Measurements from ENCODE around the gene SSBP2. TPM values are rescaled to one million over a fixed set of nuclear protein-coding genes. Genes with fewer than 3 reads are reported as not detected.
"Not testable (repeated sequence)": the region's sequence is repeated elsewhere in the genome, so short reads cannot be mapped to it uniquely, and the experiment has no call there.

The SSBP2 gene
- polyA plus RNA-seq, 3 donors = 12.5 to 36.6 (median 22.2) TPM

GRCh38 chr5:81519217-81519905, 231.5 kb downstream of the SSBP2 start:
- 92 to 97% (median 94%) methylated on average over 2 of the region's 2 CpGs for WGBS, 3 donors
- H3K27ac ChIP-seq (ENCODE audit: low read depth, low read length) = no peak overlapping the region

GRCh38 chr5:81517462-81517861, 233.4 kb downstream of the SSBP2 start:
- no peak overlapping the region for H3K27ac ChIP-seq (ENCODE audit: low read depth, low read length)

DNA sequence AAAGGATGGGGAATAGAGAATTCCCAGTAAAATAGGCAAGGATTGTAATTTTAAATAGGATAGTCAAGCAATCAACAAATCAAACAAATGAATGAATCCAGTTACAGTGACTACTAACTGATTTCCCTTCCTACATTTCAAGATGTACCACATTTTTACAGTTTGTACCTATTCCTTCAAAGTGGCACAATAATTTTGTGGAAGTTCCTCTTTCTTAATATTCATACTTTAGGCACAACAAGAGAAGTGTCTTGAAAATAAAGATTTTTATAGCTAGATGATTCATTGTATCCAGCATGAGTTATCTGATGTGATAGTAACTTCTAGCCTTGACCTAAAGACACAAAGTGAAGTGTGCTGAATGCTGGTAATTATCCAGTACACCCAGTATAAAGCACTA, 234.8 kb downstream of the SSBP2 start:
- H3K27ac ChIP-seq (ENCODE audit: low read depth, low read length) = no peak overlapping the region

DNA sequence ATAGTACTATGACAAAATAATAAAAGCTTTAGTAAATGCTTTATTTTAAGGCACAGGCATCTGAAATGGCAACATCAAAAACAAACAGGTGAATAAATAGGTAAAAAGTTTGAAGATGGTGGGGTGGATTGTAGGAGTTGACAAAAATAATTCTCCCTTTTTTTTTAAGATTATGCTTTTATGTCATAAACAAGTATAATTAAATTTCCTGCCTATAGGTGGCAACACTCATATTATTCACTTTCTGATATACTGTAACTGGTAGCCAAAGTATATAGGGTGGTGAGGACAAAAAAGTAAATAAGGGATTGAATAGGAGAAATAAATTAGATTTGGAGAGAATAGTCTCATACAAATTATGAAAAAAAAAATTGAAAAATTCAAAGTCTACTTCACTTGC, 236.9 kb downstream of the SSBP2 start:
- H3K27ac ChIP-seq (ENCODE audit: low read depth, low read length) = no peak overlapping the region

- WGBS, 3 donors = 82 to 98% (median 94%) methylated on average over 2 of the region's 2 CpGs
- no peak overlapping the region for H3K27ac ChIP-seq (ENCODE audit: low read depth, low read length)
These were observed 237.4 kb downstream of the SSBP2 start for GRCh38 chr5:81513473-81513872.

- H3K27ac ChIP-seq (ENCODE audit: low read depth, low read length) = no peak overlapping the region
- 19 to 28% (median 23%) methylated on average over 2 of the region's 2 CpGs for WGBS, 3 donors
These were observed 243.9 kb downstream of the SSBP2 start for GRCh38 chr5:81506900-81507588.

DNA sequence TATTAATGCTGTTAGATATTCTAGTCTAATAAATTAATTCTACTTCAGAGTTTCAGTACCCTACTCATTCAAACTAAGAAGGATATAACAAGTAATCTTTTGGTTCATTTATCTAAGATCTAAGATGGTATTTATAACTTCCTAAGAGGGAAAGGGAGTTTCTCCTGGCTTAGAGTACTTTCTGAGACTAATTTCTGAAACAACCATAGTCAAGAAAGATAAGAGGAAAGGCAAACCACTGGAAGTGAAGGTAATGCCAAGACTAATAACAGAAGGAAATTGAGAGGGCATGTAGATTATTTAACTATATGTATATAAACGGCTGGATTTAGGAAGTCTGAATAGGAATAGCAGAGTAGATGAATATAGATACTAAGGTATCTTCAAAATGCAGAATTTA, 244.5 kb downstream of the SSBP2 start:
- WGBS, 3 donors = 20 to 30% (median 23%) methylated on average over 1 of the region's 1 CpG
- H3K27ac ChIP-seq (ENCODE audit: low read depth, low read length) = no peak overlapping the region

GRCh38 chr5:81505672-81506071, 245.2 kb downstream of the SSBP2 start:
- no peak overlapping the region for H3K27ac ChIP-seq (ENCODE audit: low read depth, low read length)
- WGBS, 3 donors = 13 to 48% (median 26%) methylated on average over 1 of the region's 1 CpG

GRCh38 chr5:81503602-81504001, 247.3 kb downstream of the SSBP2 start:
- H3K27ac ChIP-seq (ENCODE audit: low read depth, low read length) = not testable (repeated sequence)

- H3K27ac ChIP-seq (ENCODE audit: low read depth, low read length) = no peak overlapping the region
- WGBS, 3 donors = 74 to 91% (median 87%) methylated on average over 3 of the region's 3 CpGs
These were observed 255.6 kb downstream of the SSBP2 start for GRCh38 chr5:81495286-81495685.

- no peak overlapping the region for H3K27ac ChIP-seq (ENCODE audit: low read depth, low read length)
- 96 to 99% (median 99%) methylated on average over 2 of the region's 2 CpGs for WGBS, 3 donors
These were observed 262.0 kb downstream of the SSBP2 start for GRCh38 chr5:81488862-81489261.

DNA sequence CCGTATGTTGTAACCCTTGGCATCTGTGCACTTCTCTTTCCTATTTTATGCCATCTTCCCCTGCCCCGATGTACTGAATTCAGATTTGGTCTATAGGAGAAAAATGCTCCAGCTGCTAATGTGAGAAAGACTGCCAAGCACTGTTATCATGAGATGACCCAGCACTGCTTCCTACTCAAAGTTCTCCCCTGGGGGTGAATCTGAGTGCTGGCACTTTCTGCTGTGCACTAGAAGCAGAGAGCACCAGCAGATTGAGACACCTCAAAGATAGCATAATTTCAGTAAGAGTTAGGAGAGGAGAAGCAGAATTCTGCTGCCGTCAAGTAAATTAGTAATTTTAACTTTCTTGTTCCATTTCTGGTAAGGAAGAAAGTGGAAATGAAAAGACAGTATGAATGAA, 264.2 kb downstream of the SSBP2 start:
- WGBS, 3 donors = 81 to 91% (median 84%) methylated on average over 3 of the region's 3 CpGs
- no peak overlapping the region for H3K27ac ChIP-seq (ENCODE audit: low read depth, low read length)

GRCh38 chr5:81482595-81482994, 268.3 kb downstream of the SSBP2 start:
- no peak overlapping the region for H3K27ac ChIP-seq (ENCODE audit: low read depth, low read length)
- WGBS, 3 donors = 77 to 83% (median 81%) methylated on average over 2 of the region's 2 CpGs

DNA sequence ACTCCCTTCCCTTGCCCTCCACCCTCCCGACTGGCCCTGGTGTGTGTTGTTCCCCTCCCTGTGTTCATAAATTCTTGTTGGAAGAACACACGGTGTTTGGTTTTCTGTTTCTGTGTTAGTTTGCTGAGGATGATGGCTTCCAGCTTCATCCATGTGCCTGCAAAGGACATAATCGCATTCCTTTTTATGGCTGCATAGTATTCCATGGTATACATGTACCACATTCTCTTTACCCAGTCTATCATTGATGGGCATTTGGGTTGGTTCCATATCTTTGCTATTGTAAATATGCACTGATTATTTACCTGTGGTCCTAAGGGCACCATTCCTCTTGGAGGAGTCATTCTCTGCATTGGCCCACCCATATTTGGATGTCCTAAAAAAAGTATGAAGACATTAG, 277.5 kb downstream of the SSBP2 start:
- 97 to 99% (median 97%) methylated on average over 3 of the region's 3 CpGs for WGBS, 3 donors
- H3K27ac ChIP-seq (ENCODE audit: low read depth, low read length) = not testable (repeated sequence)

GRCh38 chr5:81469676-81470075, 281.2 kb downstream of the SSBP2 start:
- no peak overlapping the region for H3K27ac ChIP-seq (ENCODE audit: low read depth, low read length)

- H3K27ac ChIP-seq (ENCODE audit: low read depth, low read length) = no peak overlapping the region
- WGBS, 3 donors = 70 to 79% (median 75%) methylated on average over 2 of the region's 2 CpGs
These were observed 300.0 kb downstream of the SSBP2 start for GRCh38 chr5:81450940-81451339.

GRCh38 chr5:81435023-81435422, 315.9 kb downstream of the SSBP2 start:
- no peak overlapping the region for H3K27ac ChIP-seq (ENCODE audit: low read depth, low read length)
- WGBS, 3 donors = 87 to 96% (median 92%) methylated on average over 6 of the region's 6 CpGs

GRCh38 chr5:81429985-81430384, 320.9 kb downstream of the SSBP2 start:
- H3K27ac ChIP-seq (ENCODE audit: low read depth, low read length) = no peak overlapping the region

GRCh38 chr5:81429363-81429762, 321.5 kb downstream of the SSBP2 start:
- H3K27ac ChIP-seq (ENCODE audit: low read depth, low read length) = no peak overlapping the region
- 72 to 92% (median 89%) methylated on average over 3 of the region's 3 CpGs for WGBS, 3 donors

- H3K27ac ChIP-seq (ENCODE audit: low read depth, low read length) = no peak overlapping the region
These were observed 322.0 kb downstream of the SSBP2 start for GRCh38 chr5:81428861-81429260.

GRCh38 chr5:81428446-81428845, 322.5 kb downstream of the SSBP2 start:
- 65 to 95% (median 81%) methylated on average over 3 of the region's 3 CpGs for WGBS, 3 donors
- H3K27ac ChIP-seq (ENCODE audit: low read depth, low read length) = no peak overlapping the region
